Measurements from ENCODE around the gene ITGB1BP1.

ITGB1BP1 gene

GRCh38 chr2:9355270-9355669 is 68.1 kb downstream of the ITGB1BP1 start:
- FAIRE-seq (no peak), DNase-seq (ENCODE audit: insufficient read length, low spot score) (no peak)

GRCh38 chr2:9354318-9354717 is 69.0 kb downstream of the ITGB1BP1 start:
- no peak for FAIRE-seq
- no peak for DNase-seq (ENCODE audit: insufficient read length, low spot score)

Measured in HTR-8/SVneo (cell line).